HepG2 (cell line): ENCODE measurements around the gene PCYT2. TPM values are rescaled to one million over a fixed set of nuclear protein-coding genes. Genes with fewer than 3 reads are reported as not detected.

Experiments
- AFF4 ChIP-seq: sonication (generic); formaldehyde crosslinking; IDR thresholded peaks from 2 replicates; pipeline ENCODE4 v1.4.0; 2020; ENCODE audit warnings: missing genetic modification reagents
- ARNT2 ChIP-seq: sonication (generic); formaldehyde crosslinking; IDR thresholded peaks from 2 replicates; pipeline ENCODE4 v1.8.0; 2022; ENCODE audit warnings: mild to moderate bottlenecking, low read depth, missing genetic modification reagents, moderate library complexity
- BRCA1 ChIP-seq: sonication (generic); formaldehyde crosslinking; IDR thresholded peaks from 2 replicates; pipeline ENCODE4 v1.4.0; 2020; ENCODE audit warnings: missing genetic modification reagents
- BRD4 ChIP-seq: sonication (generic); formaldehyde crosslinking; IDR thresholded peaks from 2 replicates; pipeline ENCODE4 v1.4.0; 2020; ENCODE audit warnings: missing genetic modification reagents
- HIC2 ChIP-seq: sonication (generic); formaldehyde crosslinking; IDR thresholded peaks from 2 replicates; pipeline ENCODE4 v1.9.0; 2022; ENCODE audit warnings: low read depth, missing genetic modification reagents
- HIVEP1 ChIP-seq: sonication (generic); formaldehyde crosslinking; IDR thresholded peaks from 2 replicates; pipeline ENCODE4 v1.4.0; 2020; ENCODE audit warnings: mild to moderate bottlenecking, missing genetic modification reagents
- HNF4A ChIP-seq: sonication (generic); formaldehyde crosslinking; IDR thresholded peaks from 2 replicates; pipeline ENCODE4 v1.4.0; 2020; ENCODE audit warnings: missing genetic modification reagents
- MEIS2 ChIP-seq: sonication (generic); formaldehyde crosslinking; IDR thresholded peaks from 2 replicates; pipeline ENCODE4 v1.9.0; 2021; ENCODE audit warnings: mild to moderate bottlenecking, missing genetic modification reagents
- NFIB ChIP-seq: sonication (generic); formaldehyde crosslinking; IDR thresholded peaks from 2 replicates; pipeline ENCODE4 v1.9.0; 2021; ENCODE audit warnings: missing genetic modification reagents, mild to moderate bottlenecking, borderline replicate concordance
- PHF20 ChIP-seq: sonication (generic); formaldehyde crosslinking; IDR thresholded peaks from 2 replicates; pipeline ENCODE4 v1.5.0; 2020; ENCODE audit warnings: mild to moderate bottlenecking, missing genetic modification reagents
- POGK ChIP-seq: sonication (generic); formaldehyde crosslinking; conservative IDR thresholded peaks from 2 replicates; pipeline ENCODE4 v1.8.0; 2022; ENCODE audit warnings: mild to moderate bottlenecking, moderate library complexity, missing genetic modification reagents
- RARA ChIP-seq: IDR thresholded peaks from 2 replicates; pipeline ENCODE4 v1.6.1; 2016; ENCODE audit warnings: missing genetic modification reagents, missing compliant biosample characterization
- SIX1 ChIP-seq: sonication (generic); formaldehyde crosslinking; IDR thresholded peaks from 2 replicates; pipeline ENCODE4 v1.4.0; 2020; ENCODE audit warnings: missing genetic modification reagents, borderline replicate concordance
- SNRNP70 ChIP-seq: fragments of 200-400 bp; formaldehyde crosslinking; IDR thresholded peaks from 2 replicates; pipeline ENCODE4 v1.6.1; 2017; ENCODE audit warnings: mild to moderate bottlenecking, low read depth, low read length, moderate library complexity
- TOE1 ChIP-seq: sonication (generic); formaldehyde crosslinking; IDR thresholded peaks from 2 replicates; pipeline ENCODE4 v1.4.0; 2020; ENCODE audit warnings: mild to moderate bottlenecking, missing genetic modification reagents
- ZFY ChIP-seq: sonication (generic); formaldehyde crosslinking; IDR thresholded peaks from 2 replicates; pipeline ENCODE4 v1.4.0; 2020; ENCODE audit warnings: missing genetic modification reagents
- ZNF329 ChIP-seq: sonication (generic); formaldehyde crosslinking; IDR thresholded peaks from 2 replicates; pipeline ENCODE4 v1.9.0; 2021; ENCODE audit warnings: low read depth, mild to moderate bottlenecking, missing genetic modification reagents
- ZNF747 ChIP-seq: sonication (generic); formaldehyde crosslinking; IDR thresholded peaks from 2 replicates; pipeline ENCODE4 v1.8.1; 2023; ENCODE audit warnings: missing genetic modification reagents, mild to moderate bottlenecking, borderline replicate concordance
- polyA plus RNA-seq, 8 experiments: library from polyadenylated mRNA; depleted of rRNA in 3 of 8; stranded (reverse) in 7 of 8; unstranded in 1 of 8; fragments of >200 nt; fragmentation: Illumina TruSeq in 4 of 8; extraction: Trizol in 4 of 8; gene quantifications; 2 replicates each; pipeline versions ENCODE4 v1.2.1 to v1.2.3, GENCODE V29; 2011 to 2016; ENCODE audit warnings: low read depth in 4 of 8, missing spikeins in 1 of 8, mixed read lengths in 1 of 8; ENCODE audit not compliant: insufficient read depth in 1 of 8
- total RNA-seq, 5 experiments: library from RNA; depleted of rRNA; stranded (reverse); fragments of >200 nt; fragmentation: Illumina TruSeq; extraction: Trizol; gene quantifications; 2 replicates each; pipeline ENCODE4 v1.2.3, GENCODE V29; 2016; ENCODE audit warnings: low read depth in 1 of 5
- TF ChIP-seq, protein P1 (sequence below): sonication (generic); formaldehyde crosslinking; IDR thresholded peaks from 2 replicates; pipeline ENCODE4 v1.5.1; 2020; ENCODE audit warnings: mild to moderate bottlenecking, moderate library complexity, missing genetic modification reagents
- TF ChIP-seq, protein P2 (sequence below): sonication (generic); formaldehyde crosslinking; IDR thresholded peaks from 2 replicates; pipeline ENCODE4 v1.4.0; 2020; ENCODE audit warnings: missing genetic modification reagents

The PCYT2 gene
- total and polyA plus RNA-seq, 2 of the 13 experiments (the other 11 are each of a cell fraction or from before 2014, with no cell fraction given): 147 to 297 TPM

DNA sequence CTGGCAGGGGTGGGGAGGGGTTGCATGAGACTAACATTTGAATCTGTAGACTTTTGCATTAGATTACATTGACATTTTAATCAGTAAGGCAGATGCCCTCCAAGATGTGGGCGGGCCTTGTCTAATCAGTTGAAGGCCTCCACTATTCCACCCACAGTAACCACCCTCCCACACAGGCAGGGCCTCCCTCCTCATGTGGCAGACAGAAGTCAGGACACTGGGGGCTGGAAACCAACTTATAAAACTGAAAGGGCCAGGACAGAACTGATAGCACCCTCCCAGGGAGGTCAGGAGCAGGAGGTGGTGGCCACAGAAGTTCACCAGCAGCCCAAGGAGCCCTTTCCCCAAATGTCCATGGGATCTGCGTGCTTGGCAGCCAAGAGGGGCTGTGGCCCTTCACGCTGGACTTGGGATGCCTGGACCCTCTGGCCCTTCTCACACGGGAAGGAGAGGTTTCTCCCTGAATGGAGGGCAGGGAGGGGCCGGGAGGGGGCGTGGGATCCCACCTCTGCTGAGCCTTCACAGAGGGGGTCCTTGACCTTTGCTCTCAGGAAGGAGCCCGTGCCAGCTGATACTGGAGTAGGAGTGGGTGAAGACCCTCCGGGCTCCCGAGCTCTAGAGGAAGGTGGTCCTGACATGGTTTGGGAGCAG is 21.3 kb upstream of the PCYT2 start (continued):
- no peak for TF ChIP-seq POGK (CRISPR knock-in tag)
- TF ChIP-seq, protein P1, sequence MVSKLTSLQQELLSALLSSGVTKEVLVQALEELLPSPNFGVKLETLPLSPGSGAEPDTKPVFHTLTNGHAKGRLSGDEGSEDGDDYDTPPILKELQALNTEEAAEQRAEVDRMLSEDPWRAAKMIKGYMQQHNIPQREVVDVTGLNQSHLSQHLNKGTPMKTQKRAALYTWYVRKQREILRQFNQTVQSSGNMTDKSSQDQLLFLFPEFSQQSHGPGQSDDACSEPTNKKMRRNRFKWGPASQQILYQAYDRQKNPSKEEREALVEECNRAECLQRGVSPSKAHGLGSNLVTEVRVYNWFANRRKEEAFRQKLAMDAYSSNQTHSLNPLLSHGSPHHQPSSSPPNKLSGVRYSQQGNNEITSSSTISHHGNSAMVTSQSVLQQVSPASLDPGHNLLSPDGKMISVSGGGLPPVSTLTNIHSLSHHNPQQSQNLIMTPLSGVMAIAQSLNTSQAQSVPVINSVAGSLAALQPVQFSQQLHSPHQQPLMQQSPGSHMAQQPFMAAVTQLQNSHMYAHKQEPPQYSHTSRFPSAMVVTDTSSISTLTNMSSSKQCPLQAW (CRISPR knock-in tag): no peak
- TF ChIP-seq ZNF329 (CRISPR knock-in tag): no peak
- TF ChIP-seq ZFY: no peak
- no peak for TF ChIP-seq BRD4 (CRISPR knock-in tag)
- TF ChIP-seq SIX1 (CRISPR knock-in tag): no peak
- TF ChIP-seq HIVEP1 (CRISPR knock-in tag): 0 out of 2 replicates have a peak, but pooled peaks have one; percentile 13
- TF ChIP-seq MEIS2 (CRISPR knock-in tag): no peak
- no peak for TF ChIP-seq PHF20 (CRISPR knock-in tag)
- TF ChIP-seq HNF4A (CRISPR knock-in tag): peak; percentile 18; the same call in 1 of the 2 replicates
- TF ChIP-seq SNRNP70: no peak
- no peak for TF ChIP-seq AFF4 (CRISPR knock-in tag)
- TF ChIP-seq ZNF747 (CRISPR knock-in tag): no peak
- TF ChIP-seq HIC2 (CRISPR knock-in tag): no peak
- no peak for TF ChIP-seq NFIB (CRISPR knock-in tag)
- TF ChIP-seq, protein P2, sequence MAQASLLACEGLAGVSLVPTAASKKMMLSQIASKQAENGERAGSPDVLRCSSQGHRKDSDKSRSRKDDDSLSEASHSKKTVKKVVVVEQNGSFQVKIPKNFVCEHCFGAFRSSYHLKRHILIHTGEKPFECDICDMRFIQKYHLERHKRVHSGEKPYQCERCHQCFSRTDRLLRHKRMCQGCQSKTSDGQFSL (CRISPR knock-in tag): no peak
- TF ChIP-seq TOE1: no peak
- TF ChIP-seq BRCA1 (CRISPR knock-in tag): no peak
- TF ChIP-seq RARA (CRISPR knock-in tag): no peak
- no peak; the same call in 1 of the 2 replicates for TF ChIP-seq ARNT2 (CRISPR knock-in tag)
